Ramos (cell line): ENCODE data around the gene LRP1B.
"Not testable (repeated sequence)": the region's sequence is repeated elsewhere in the genome, so short reads cannot be mapped to it uniquely, and the experiment has no call there.

ENCODE experiments used
- in situ Hi-C: fragments of 300-500 bp; cut with MboI; formaldehyde crosslinking; loops from one replicate; pipeline ENCODE4 v1.14.3; 2022; ENCODE audit warnings: low sequenced_read_pairs; ENCODE audit not compliant: unreplicated experiment

LRP1B gene

GRCh38 chr2:141003967-141004657 is 1126.7 kb downstream of the LRP1B start:
- in situ Hi-C loops: no loop called here

DNA sequence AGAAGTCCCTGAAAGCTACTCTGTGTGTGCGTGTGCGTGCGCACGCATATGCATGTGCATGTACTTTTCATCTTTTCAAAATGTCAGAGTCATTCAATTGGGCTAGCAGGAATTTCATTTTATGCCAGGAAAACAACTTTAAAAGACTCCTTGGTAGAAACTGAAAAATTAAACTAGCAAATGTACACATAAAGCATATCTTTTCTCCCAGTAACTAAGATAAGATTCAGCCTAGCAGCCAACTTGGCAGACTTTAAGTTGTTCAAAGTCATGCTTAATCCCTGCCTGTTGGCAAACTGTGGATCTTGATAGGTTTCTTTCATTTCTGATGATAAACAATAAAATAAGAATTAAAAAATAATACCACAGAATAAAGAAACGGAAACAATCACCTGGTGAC is 1129.1 kb downstream of the LRP1B start:
- in situ Hi-C loops: no loop called here

- in situ Hi-C loops: no loop called here
Observed at GRCh38 chr2:140998577-140998976, 1132.2 kb downstream of the LRP1B start.

DNA sequence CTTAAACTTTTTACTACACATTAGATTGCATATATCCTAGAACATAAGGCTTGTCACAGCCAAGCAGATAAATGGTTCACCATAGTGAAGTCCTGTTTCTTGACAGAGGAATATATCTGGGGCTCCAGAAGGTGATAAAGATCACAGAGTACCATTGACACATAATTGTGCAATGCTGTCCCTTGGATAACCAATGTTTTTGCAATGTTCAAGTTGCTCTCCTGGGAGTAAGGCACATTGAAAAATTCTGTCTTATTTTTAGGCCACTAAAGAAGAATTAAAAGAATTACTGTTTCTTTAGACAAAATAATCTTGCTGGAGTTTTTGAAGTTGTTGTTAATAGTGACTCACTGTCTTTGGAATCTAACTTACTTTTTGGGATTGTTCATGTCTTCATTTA is 1132.8 kb downstream of the LRP1B start:
- in situ Hi-C loops: no loop called here

- in situ Hi-C loops: no loop called here
Observed at GRCh38 chr2:140994856-140995255, 1136.0 kb downstream of the LRP1B start.

DNA sequence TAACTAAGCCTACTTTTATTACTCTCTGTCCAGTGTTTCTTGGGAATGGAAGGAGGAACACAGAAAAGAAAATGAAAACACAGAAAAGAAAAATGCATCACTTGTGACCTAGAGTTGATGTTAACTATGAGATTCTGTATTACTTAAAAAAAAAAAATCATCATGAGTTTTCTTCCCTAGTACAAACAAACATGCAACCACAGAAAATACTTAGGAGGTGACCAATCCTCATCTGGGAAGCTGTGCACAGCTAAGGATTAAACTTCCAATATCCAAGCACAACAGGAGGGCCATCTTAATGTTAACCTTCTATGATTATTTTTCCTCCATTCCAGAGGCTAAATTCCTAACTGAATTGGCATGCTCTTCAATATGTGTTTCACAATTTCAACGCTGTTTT is 1140.4 kb downstream of the LRP1B start:
- in situ Hi-C loops: no loop called here

DNA sequence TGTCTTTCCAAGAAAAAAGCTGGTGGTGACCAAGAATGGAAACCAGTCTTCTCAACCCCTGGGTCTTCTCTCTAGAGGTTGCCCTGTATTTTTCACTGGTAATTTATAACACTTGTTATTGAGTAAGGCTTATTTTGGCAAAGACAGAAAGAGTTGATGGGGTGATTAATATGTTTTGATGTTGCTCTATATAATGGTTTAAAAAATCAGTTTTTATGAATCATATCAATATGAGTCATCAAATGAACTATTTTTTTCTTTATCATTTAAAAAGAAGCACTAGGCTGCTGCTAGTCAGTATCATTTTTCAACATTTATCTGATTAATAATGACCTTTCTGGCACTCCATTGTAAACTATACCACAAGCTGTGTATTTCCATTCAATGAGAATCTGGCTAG is 1142.2 kb downstream of the LRP1B start:
- in situ Hi-C loops: no loop called here

DNA sequence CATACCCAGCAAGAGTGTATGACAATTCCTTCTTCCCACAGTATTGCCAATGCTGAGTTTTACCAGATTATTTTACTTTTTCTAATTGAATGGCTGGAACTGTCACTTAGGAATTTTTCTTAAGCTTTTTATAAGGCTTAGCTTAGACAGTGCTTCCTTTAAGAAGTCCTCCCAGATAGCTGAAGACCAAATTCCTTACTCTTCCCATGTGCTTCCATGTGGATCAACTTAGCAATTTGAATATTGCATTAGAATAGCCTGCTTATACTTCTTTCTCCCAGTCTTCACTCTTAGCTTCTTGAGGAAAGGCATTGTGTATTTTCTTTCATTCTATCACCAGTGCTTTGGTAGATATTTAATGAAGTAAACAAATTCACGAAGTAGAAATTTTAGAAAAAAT is 1144.4 kb downstream of the LRP1B start:
- in situ Hi-C loops: no loop called here

- in situ Hi-C loops: no loop called here
Observed at GRCh38 chr2:140975237-140975636, 1155.6 kb downstream of the LRP1B start.

GRCh38 chr2:140972724-140973123 is 1158.1 kb downstream of the LRP1B start:
- in situ Hi-C loops: no loop called here

- in situ Hi-C loops: not testable (repeated sequence)
Observed at GRCh38 chr2:140964324-140964723, 1166.5 kb downstream of the LRP1B start.

- in situ Hi-C loops: no loop called here
Observed at GRCh38 chr2:140949932-140950331, 1180.9 kb downstream of the LRP1B start.

- in situ Hi-C loops: no loop called here
Observed at GRCh38 chr2:140947236-140947635, 1183.6 kb downstream of the LRP1B start.

DNA sequence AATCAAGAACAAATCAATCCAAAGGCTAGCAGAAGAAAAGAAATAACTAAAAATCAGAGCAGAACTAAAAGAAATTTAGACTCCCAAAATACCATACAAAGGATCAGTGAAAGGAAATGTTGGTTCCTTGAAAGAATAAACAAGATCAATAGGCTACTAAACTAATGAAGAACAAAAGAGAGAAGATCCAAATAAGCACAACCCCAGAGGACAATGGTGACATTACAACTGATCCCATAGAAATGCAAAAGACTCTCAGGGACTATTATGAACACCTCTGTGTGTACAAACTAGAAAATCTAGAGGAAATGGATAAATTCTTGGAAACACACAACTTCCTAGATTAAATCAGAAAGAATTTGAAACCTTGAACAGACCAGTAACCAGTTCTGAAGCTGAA is 1186.9 kb downstream of the LRP1B start:
- in situ Hi-C loops: no loop called here

DNA sequence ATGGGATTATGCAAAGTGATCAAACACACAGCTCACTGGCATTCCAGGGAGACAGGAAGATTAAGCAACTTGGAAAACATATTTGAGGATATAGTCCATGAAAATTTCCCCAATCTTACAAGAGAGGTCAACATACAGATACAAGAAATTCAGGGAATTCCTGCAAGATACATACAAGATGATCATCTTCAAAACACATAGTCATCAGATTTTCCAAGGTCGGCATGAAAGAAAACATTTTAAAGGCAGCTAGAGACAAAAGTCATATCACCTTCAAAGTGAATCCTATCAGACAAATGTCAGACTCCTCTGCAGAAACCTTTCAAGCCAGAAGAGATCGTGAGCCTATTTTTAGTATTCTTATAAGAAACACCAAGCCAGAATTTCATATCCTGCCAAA is 1188.5 kb downstream of the LRP1B start:
- in situ Hi-C loops: no loop called here

- in situ Hi-C loops: no loop called here
Observed at GRCh38 chr2:140929849-140930248, 1201.0 kb downstream of the LRP1B start.

GRCh38 chr2:140918426-140918825 is 1212.4 kb downstream of the LRP1B start:
- in situ Hi-C loops: no loop called here

DNA sequence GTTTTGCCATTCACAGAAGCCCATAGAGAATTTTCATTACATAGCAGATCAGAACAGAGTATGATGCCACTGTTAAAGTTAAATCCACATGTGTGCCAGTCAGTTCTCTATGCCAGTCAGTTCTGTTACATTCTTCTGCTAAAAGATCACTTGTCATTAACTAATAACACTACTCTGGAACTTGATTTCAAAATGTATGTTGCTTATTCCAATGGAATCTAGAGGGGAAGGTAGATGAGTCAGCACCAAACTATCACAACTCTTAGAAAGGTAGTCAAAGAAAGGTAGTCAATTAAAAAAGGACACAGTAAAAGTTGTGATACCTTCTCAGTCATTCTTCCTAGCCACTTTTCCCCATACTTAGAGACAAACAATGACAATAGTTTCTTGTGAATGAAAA is 1214.4 kb downstream of the LRP1B start:
- in situ Hi-C loops: no loop called here

DNA sequence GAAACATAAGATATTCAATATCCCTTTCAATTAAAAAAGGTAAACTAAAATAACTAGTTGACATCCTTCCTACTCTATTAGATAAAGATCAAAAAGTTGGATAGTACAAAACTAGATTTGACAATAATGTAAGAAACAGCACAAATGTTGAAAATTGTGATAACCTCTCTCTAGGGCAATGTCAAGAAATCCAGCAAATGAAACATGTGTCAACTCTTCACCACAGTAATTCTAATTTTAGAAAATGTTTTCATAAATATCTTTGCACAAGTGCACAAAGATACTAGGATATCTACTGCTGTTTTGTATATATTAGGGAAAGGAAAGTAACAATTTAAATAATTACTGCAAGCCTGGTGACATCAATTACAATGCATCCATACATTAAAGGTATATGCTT is 1220.1 kb downstream of the LRP1B start:
- in situ Hi-C loops: no loop called here

DNA sequence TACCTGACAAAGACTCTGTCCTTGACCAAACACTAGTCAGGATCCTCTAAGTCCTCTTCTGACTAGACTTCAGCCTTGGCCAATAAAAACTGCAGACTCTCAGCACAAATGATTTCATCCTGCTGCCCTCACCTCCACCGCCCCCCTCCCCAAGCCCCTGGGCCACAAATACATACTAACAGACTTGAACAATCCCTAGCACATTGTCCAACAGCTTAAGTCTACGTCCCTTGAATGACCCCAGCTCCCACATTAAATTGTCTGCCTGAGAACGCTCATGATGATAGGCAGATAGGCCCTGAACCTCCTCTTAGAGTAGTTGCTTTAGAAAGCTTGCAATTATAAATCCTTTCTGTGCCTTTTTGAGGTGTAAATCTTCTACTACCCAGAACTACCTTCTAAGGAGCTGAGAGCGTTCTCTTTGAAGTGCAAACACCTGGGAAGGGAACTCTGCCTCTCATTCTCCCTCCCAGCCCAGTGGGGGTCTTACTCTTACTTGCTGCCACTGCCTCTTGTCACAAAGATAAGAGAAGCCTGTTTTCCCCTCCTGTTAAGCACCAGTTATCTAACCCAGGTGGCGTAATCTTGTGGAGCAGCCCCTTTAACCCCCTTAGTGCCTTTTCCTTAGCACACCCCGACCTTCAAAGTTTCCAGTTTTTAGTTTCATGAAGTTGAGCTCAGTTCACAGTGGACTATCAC is 1225.6 kb downstream of the LRP1B start:
- in situ Hi-C loops: no loop called here

DNA sequence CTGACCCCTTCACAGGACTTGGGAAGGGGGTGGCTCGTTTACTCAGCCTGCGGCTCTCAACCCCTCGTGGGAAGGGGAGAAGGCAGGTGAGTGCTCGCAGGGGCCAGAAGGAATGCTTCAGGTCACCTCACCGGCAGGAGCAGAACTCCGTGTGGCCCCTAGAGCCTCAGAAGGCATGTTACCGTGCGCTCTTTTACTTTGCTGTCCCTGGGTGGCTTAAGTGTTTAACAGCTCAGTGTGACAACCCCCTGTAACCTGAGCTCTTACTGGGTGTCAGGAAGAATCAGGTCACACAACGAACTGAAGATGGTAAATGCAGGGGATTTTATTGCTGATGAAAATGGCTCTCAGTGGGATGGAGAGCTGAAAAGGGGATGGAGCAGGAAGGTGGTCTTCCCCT is 1235.4 kb downstream of the LRP1B start:
- in situ Hi-C loops: no loop called here

GRCh38 chr2:140893685-140894084 is 1237.1 kb downstream of the LRP1B start:
- in situ Hi-C loops: no loop called here
